Measurements from ENCODE around the gene BEND4.

Gene BEND4

DNA sequence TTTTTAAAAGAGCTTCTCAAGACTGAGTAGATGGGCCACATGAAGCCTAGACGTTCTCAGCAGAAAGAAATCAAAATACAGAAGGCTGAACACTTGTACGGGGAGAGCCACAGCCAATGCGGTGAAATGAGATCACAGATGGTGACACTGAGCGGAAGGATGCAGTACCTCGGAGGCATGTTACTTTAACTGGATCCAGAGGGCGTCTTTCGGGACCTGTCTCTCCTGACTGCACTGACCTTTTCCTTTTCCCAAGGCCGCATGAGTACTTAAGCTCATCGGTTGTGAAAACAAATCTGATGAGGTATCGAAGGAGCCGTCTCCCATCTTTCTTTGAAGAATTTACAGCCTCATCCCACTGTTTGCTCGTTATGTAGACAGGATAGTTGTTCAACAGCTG lies 32.6 kb downstream of the BEND4 start:
- no peak overlapping the region for H3K27ac ChIP-seq (ENCODE audit: low read depth, low read length)
- H3K4me2 ChIP-seq (ENCODE audit: low read depth, low read length, poor library complexity, severe bottlenecking), result no peak overlapping the region
- no peak overlapping the region for H3K4me3 ChIP-seq (ENCODE audit: insufficient read depth, low read length, poor library complexity, severe bottlenecking)
- H4K20me1 ChIP-seq (ENCODE audit: low read depth, low read length), result no peaks in the 10 kb centered on the region
- H3K9me3 ChIP-seq (ENCODE audit: insufficient read depth, low read length), result no peaks in the 10 kb centered on the region
- H2AFZ ChIP-seq (ENCODE audit: low read depth, low read length, severe bottlenecking), result no peak overlapping the region
- H3K36me3 ChIP-seq (ENCODE audit: low read length), result peaks cover 35% of the 10 kb centered on the region
- H3K9ac ChIP-seq (ENCODE audit: low read length), result no peak overlapping the region
- H3K79me2 ChIP-seq (ENCODE audit: insufficient read depth, low read length), result peaks cover under 1% of the 10 kb centered on the region; the same call in 1 of the 2 replicates
- no peaks in the 10 kb centered on the region for H3K9me2 ChIP-seq (replicated peaks; ENCODE audit: insufficient read depth, low read length)
- no peaks in the 10 kb centered on the region for H3F3A ChIP-seq (ENCODE audit: insufficient read depth)
- TF ChIP-seq, protein P1, sequence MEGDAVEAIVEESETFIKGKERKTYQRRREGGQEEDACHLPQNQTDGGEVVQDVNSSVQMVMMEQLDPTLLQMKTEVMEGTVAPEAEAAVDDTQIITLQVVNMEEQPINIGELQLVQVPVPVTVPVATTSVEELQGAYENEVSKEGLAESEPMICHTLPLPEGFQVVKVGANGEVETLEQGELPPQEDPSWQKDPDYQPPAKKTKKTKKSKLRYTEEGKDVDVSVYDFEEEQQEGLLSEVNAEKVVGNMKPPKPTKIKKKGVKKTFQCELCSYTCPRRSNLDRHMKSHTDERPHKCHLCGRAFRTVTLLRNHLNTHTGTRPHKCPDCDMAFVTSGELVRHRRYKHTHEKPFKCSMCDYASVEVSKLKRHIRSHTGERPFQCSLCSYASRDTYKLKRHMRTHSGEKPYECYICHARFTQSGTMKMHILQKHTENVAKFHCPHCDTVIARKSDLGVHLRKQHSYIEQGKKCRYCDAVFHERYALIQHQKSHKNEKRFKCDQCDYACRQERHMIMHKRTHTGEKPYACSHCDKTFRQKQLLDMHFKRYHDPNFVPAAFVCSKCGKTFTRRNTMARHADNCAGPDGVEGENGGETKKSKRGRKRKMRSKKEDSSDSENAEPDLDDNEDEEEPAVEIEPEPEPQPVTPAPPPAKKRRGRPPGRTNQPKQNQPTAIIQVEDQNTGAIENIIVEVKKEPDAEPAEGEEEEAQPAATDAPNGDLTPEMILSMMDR (IDR thresholded peaks at IDR 0.05; ENCODE audit: insufficient read depth, low read length, poor library complexity, severe bottlenecking), result no peak
- TF ChIP-seq EZH2phosphoT487 (conservative IDR thresholded peaks at IDR 0.05; ENCODE audit: low read length), result no peak
- no peaks in the 10 kb centered on the region for H3K27me3 ChIP-seq (ENCODE audit: low read length)

DNA sequence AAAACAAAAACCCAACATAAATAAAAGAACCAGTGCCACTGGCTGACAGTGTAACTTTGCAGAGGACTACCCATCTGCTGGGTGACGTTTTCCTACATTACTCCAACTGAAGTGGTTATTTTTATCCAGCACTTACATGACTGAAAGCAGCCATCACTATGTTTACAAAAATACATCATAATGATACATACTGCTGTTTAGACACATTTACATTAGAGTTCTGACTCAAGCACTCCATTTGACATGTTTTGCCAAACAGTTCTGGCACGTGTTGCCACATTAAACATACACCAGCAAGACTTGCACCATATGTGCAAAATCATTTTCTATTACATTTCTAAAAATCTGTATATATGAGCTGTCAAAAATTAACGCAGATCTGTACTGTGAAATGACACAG lies 39.6 kb downstream of the BEND4 start:
- Histone ChIP-seq H3K9ac (ENCODE audit: low read length) (no peak overlapping the region), H3K4me2 (ENCODE audit: low read depth, low read length, poor library complexity, severe bottlenecking) (no peak overlapping the region), H3K9me3 (ENCODE audit: insufficient read depth, low read length) (no peaks in the 10 kb centered on the region), H3K27me3 (ENCODE audit: low read length) (no peaks in the 10 kb centered on the region), H4K20me1 (ENCODE audit: low read depth, low read length) (no peaks in the 10 kb centered on the region), H3K27ac (ENCODE audit: low read depth, low read length) (no peak overlapping the region), H3K79me2 (ENCODE audit: insufficient read depth, low read length) (no peaks in the 10 kb centered on the region), H2AFZ (ENCODE audit: low read depth, low read length, severe bottlenecking) (no peak overlapping the region), H3F3A (ENCODE audit: insufficient read depth) (no peaks in the 10 kb centered on the region), H3K36me3 (ENCODE audit: low read length) (peaks cover 28% of the 10 kb centered on the region), H3K9me2 (replicated peaks; ENCODE audit: insufficient read depth, low read length) (no peaks in the 10 kb centered on the region), H3K4me3 (ENCODE audit: insufficient read depth, low read length, poor library complexity, severe bottlenecking) (no peak overlapping the region)
- TF ChIP-seq EZH2phosphoT487 (conservative IDR thresholded peaks at IDR 0.05; ENCODE audit: low read length), result no peak
- TF ChIP-seq, protein P1 (IDR thresholded peaks at IDR 0.05; ENCODE audit: insufficient read depth, low read length, poor library complexity, severe bottlenecking), result no peak

DNA sequence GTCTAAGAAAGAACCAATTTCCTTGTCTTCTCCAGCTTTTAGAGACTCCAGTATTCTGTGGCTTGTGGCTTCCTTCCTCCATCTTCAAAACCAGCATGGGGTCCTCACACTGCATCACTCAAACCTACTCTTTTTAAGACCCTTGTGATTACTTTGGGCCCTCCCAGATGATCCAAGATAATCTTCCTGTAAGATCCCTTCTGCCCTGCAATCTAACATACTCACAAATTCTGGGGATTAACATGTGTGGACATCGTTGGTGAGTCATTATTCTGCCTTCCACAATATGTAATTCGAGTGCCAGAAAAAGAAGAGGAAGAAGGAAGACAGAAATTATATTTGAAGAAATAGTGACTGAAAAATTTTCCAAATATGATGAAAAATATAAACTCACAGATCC lies 47.9 kb downstream of the BEND4 start:
- Histone ChIP-seq H3K4me2 (ENCODE audit: low read depth, low read length, poor library complexity, severe bottlenecking) (no peak overlapping the region), H3K9me2 (replicated peaks; ENCODE audit: insufficient read depth, low read length) (no peaks in the 10 kb centered on the region), H4K20me1 (ENCODE audit: low read depth, low read length) (no peaks in the 10 kb centered on the region), H3K27me3 (ENCODE audit: low read length) (no peaks in the 10 kb centered on the region), H3K79me2 (ENCODE audit: insufficient read depth, low read length) (no peaks in the 10 kb centered on the region), H3F3A (ENCODE audit: insufficient read depth) (no peaks in the 10 kb centered on the region), H2AFZ (ENCODE audit: low read depth, low read length, severe bottlenecking) (no peak overlapping the region), H3K9me3 (ENCODE audit: insufficient read depth, low read length) (no peaks in the 10 kb centered on the region), H3K36me3 (ENCODE audit: low read length) (peaks cover 7% of the 10 kb centered on the region), H3K27ac (ENCODE audit: low read depth, low read length) (no peak overlapping the region), H3K9ac (ENCODE audit: low read length) (no peak overlapping the region), H3K4me3 (ENCODE audit: insufficient read depth, low read length, poor library complexity, severe bottlenecking) (no peak overlapping the region)
- TF ChIP-seq, protein P1 (IDR thresholded peaks at IDR 0.05; ENCODE audit: insufficient read depth, low read length, poor library complexity, severe bottlenecking), result no peak
- TF ChIP-seq EZH2phosphoT487 (conservative IDR thresholded peaks at IDR 0.05; ENCODE audit: low read length), result no peak
